GM12891 (cell line): ENCODE data around the gene GRIK4. TPM values are rescaled to one million over a fixed set of nuclear protein-coding genes. Genes with fewer than 3 reads are reported as not detected.
A peak's percentile ranks its signal among the peaks of the same experiment; 100 is the strongest.

Experiments used
- DNase-seq: peaks from one replicate; pipeline ENCODE4 v3.0.0; 2011; ENCODE audit warnings: low spot score; ENCODE audit not compliant: insufficient read length
- FAIRE-seq: peaks from 2 replicates; lab custom pipeline; 2011; peaks lifted over from hg19 to GRCh38; lab: Jason Lieb, UNC
- PAX5 ChIP-seq: IDR thresholded peaks from 2 replicates; pipeline ENCODE4 v1.6.1; 2011; ENCODE audit warnings: low read length, moderate library complexity, mild to moderate bottlenecking; ENCODE audit not compliant: insufficient read depth, severe bottlenecking
- POLR2A ChIP-seq: IDR thresholded peaks from 2 replicates; pipeline ENCODE4 v1.6.1; 2011; ENCODE audit warnings: low read depth, low read length, control low read depth
- POLR2AphosphoS5 ChIP-seq: IDR thresholded peaks from 2 replicates; pipeline ENCODE4 v1.6.1; 2011; ENCODE audit warnings: low read depth, low read length, control low read depth
- POU2F2 ChIP-seq: IDR thresholded peaks from 2 replicates; pipeline ENCODE4 v1.6.1; 2011; ENCODE audit warnings: low read depth, mild to moderate bottlenecking, control low read depth, low read length, moderate library complexity
- SPI1 ChIP-seq: IDR thresholded peaks from 2 replicates; pipeline ENCODE4 v1.6.1; 2011; ENCODE audit warnings: low read depth, low read length, control low read depth
- TAF1 ChIP-seq: IDR thresholded peaks from 2 replicates; pipeline ENCODE4 v1.6.1; 2011; ENCODE audit warnings: low read depth, low read length, control low read depth
- polyA plus RNA-seq: library from polyadenylated mRNA; unstranded; fragments of >200 nt; gene quantifications from one replicate; pipeline ENCODE4 v1.2.1, GENCODE V29; 2012; ENCODE audit warnings: low read depth, missing spikeins, inconsistent platforms; ENCODE audit not compliant: missing spikeins

GRIK4 gene, protein sequence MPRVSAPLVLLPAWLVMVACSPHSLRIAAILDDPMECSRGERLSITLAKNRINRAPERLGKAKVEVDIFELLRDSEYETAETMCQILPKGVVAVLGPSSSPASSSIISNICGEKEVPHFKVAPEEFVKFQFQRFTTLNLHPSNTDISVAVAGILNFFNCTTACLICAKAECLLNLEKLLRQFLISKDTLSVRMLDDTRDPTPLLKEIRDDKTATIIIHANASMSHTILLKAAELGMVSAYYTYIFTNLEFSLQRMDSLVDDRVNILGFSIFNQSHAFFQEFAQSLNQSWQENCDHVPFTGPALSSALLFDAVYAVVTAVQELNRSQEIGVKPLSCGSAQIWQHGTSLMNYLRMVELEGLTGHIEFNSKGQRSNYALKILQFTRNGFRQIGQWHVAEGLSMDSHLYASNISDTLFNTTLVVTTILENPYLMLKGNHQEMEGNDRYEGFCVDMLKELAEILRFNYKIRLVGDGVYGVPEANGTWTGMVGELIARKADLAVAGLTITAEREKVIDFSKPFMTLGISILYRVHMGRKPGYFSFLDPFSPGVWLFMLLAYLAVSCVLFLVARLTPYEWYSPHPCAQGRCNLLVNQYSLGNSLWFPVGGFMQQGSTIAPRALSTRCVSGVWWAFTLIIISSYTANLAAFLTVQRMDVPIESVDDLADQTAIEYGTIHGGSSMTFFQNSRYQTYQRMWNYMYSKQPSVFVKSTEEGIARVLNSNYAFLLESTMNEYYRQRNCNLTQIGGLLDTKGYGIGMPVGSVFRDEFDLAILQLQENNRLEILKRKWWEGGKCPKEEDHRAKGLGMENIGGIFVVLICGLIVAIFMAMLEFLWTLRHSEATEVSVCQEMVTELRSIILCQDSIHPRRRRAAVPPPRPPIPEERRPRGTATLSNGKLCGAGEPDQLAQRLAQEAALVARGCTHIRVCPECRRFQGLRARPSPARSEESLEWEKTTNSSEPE
- 0.40 TPM for polyA plus RNA-seq

GRCh38 chr11:120511116-120511819 lies at the start of gene GRIK4:
TSS of gene GRIK4 (plus strand) at chr11:120511748. CDS start at chr11:120660319, 148,571 bp downstream.
- TF ChIP-seq POU2F2 (peak; percentile 18; the same call in 1 of the 2 replicates), PAX5 (no peak)
- FAIRE-seq: peak; percentile 86
- DNase-seq: peak; percentile 96

GRCh38 chr11:120462825-120463224 lies 48.7 kb upstream of the GRIK4 start:
- no peak for FAIRE-seq
- TF ChIP-seq POLR2A: no peak
- TF ChIP-seq TAF1: no peak
- no peak for TF ChIP-seq PAX5
- TF ChIP-seq SPI1: no peak
- TF ChIP-seq POU2F2: no peak
- TF ChIP-seq POLR2AphosphoS5: no peak

DNA sequence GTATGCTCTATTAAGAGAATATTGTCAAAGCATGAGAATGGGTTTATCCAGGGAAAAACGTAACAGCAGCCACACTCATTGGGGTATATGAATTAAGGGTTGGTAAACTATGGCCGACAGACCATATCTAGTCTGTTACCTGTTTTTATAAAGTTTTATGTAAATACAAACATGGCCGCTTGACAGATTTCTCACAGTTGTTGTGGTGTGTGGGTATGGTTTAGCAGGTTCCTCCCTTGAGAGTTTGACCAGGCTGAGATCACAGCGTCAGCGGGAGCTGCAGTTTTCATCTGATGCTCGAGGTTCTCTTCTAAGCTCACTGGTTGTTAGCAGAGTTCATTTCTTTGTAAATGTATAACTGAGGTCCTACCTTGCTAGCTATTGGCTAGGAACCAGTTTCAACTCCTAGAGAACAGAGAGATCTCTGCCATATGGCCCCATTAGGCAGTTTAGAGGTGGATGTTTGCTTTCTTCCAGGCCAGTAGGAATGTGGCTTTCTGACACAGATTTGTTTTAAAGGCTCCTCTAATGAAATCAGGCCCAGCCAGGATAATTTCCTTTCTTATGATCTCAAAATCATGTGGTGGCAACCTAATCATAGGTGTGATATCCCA lies 45.5 kb upstream of the GRIK4 start:
- no peak for DNase-seq
- TF ChIP-seq PAX5 (no peak), TAF1 (no peak), POLR2A (no peak), POLR2AphosphoS5 (no peak), POU2F2 (no peak), SPI1 (no peak)
- no peak for FAIRE-seq

More at GRCh38 chr11:120462825-120463224, 48.7 kb upstream of the GRIK4 start:
- DNase-seq: no peak

- no peak for DNase-seq
- TF ChIP-seq SPI1 (no peak), POLR2A (no peak), POU2F2 (no peak), TAF1 (no peak), PAX5 (no peak), POLR2AphosphoS5 (no peak)
- FAIRE-seq: no peak
These were observed 43.9 kb upstream of the GRIK4 start for GRCh38 chr11:120467627-120468026.

- FAIRE-seq: no peak
- TF ChIP-seq POU2F2: no peak
- TF ChIP-seq PAX5: no peak
- no peak for TF ChIP-seq POLR2A
- no peak for TF ChIP-seq POLR2AphosphoS5
- TF ChIP-seq SPI1: no peak
- TF ChIP-seq TAF1: no peak
- DNase-seq: no peak
These were observed 40.4 kb upstream of the GRIK4 start for GRCh38 chr11:120471131-120471530.

- DNase-seq (no peak), FAIRE-seq (no peak)
- no peak for TF ChIP-seq SPI1
- no peak for TF ChIP-seq PAX5
- no peak for TF ChIP-seq POLR2AphosphoS5
- TF ChIP-seq TAF1: no peak
- no peak for TF ChIP-seq POU2F2
- no peak for TF ChIP-seq POLR2A
These were observed 39.6 kb upstream of the GRIK4 start for GRCh38 chr11:120471994-120472393.

DNA sequence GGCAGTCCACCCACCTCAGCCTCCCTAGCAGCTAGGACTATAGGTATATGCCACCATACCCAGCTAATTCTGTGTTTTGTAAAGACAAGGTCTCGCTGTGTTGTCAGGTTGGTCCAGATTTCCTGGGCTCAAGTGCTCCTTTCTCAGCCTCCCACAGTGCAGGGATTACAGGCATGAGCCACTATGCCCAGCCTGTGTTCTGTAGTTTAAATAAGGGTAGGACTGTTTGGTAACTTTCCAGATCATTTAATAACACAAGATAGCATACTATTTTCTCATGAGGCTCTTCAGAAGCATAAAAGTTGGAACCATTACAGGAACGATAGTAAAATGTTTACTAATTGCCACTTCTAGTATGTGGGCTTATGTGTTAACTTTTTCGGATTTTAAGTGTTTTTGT lies 38.0 kb upstream of the GRIK4 start:
- DNase-seq: no peak
- TF ChIP-seq TAF1 (no peak), POLR2AphosphoS5 (no peak), SPI1 (no peak), POU2F2 (no peak), POLR2A (no peak), PAX5 (no peak)
- FAIRE-seq: no peak

DNA sequence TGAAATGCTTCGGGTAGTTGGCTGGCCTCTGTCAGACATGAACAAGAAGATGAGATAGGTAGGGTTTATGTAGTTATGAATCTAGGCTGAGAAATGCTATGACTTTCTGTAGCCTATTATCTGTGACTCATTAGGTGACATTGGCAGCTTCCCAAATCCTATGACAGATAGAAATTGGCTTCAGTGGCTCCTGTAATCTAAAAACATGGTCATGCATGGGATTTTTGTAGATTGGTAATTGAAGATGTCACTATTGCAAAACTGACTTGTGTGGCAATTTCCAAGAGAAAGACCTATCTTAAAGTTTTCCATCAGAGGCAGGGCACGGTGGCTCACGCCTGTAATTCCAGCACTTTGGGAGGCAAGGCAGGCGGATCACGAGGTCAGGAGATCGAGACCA lies 29.4 kb upstream of the GRIK4 start:
- FAIRE-seq (no peak), DNase-seq (no peak)
- TF ChIP-seq SPI1 (no peak), POU2F2 (no peak), TAF1 (no peak), PAX5 (no peak), POLR2AphosphoS5 (no peak), POLR2A (no peak)

DNA sequence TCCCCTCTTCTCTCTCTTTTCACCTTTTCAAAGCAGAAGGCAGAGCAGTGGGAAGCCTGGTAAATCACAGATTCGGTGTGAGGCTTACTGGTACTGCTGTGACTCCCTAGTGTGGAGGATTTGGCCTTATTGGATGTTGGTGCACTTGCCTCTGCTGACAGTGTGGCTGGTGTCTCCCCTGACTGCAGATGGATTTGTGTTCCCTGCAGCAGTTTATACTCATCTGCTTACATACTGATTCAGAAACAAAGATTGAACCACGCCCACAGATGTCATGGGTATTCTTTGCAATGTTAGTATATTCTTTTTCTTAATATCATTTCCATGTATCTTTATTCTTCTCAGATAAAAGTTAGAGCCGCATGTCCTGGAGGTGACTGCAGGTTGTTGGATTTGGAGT lies 26.8 kb upstream of the GRIK4 start:
- no peak for FAIRE-seq
- no peak for DNase-seq
- no peak for TF ChIP-seq PAX5
- TF ChIP-seq POU2F2: no peak
- TF ChIP-seq POLR2AphosphoS5: no peak
- TF ChIP-seq TAF1: no peak
- no peak for TF ChIP-seq SPI1
- no peak for TF ChIP-seq POLR2A
